T-cell (primary cell): ENCODE measurements around the gene TLX2. TPM values are rescaled to one million over a fixed set of nuclear protein-coding genes. Genes with fewer than 3 reads are reported as not detected.
A peak's percentile ranks its signal among the peaks of the same experiment; 100 is the strongest.

Experiments
- ATAC-seq, 4 experiments: fragments of 200-7000 bp in 3 of 4; fragments of 150-1000 bp in 1 of 4; cut with Tn5 transposase; replicated peaks in 1 of 4; 1 replicate in 3 of 4; 2 replicates in 1 of 4; pipeline ENCODE4 v1.10.0; 2021; ENCODE audit warnings: moderate library complexity in 3 of 4, mild to moderate bottlenecking in 2 of 4, moderate number of reproducible peaks in 1 of 4
- CTCF ChIA-PET, 2 donors: fragments of 300-600 bp; sonication (Branson Sonifier 250); formaldehyde crosslinking; loops; one replicate each; lab custom pipeline; 2022; ENCODE audit warnings: antibody characterized with exemption in 2 of 2; lab: Charles Lee
- POLR2A ChIA-PET, 2 donors: fragments of 300-600 bp; sonication (Branson Sonifier 250); formaldehyde crosslinking; loops; one replicate each; lab custom pipeline; 2022; ENCODE audit warnings: antibody characterized with exemption in 2 of 2; lab: Charles Lee
- DNase-seq, 35 experiments: peaks; one replicate each; pipeline versions ENCODE4 v3.0.0 to v3.0.0-alpha.2; 2013 to 2023
- H3K27ac ChIP-seq: one replicate; pipeline ENCODE4 v1.5.1; 2013; ENCODE audit warnings: low read length
- H3K27me3 ChIP-seq, 2 experiments: replicated peaks in 1 of 2; 1 replicate in 1 of 2; 2 replicates in 1 of 2; pipeline versions ENCODE4 v1.6.1 to v1.7.0; 2013; ENCODE audit warnings: low read length in 1 of 2, mixed read lengths in 1 of 2; ENCODE audit not compliant: control insufficient read depth in 2 of 2, insufficient read depth in 2 of 2; ENCODE audit errors: extremely low read depth in 1 of 2
- H3K36me3 ChIP-seq, 2 donors: 1 replicate in 1 of 2; 2 replicates in 1 of 2; pipeline versions ENCODE4 v1.6.1 to v1.7.0; 2013; ENCODE audit warnings: low read length in 1 of 2; ENCODE audit not compliant: control insufficient read depth in 2 of 2, insufficient read depth in 1 of 2; ENCODE audit errors: extremely low read depth in 1 of 2
- H3K4me1 ChIP-seq, 2 experiments: 1 replicate in 1 of 2; 2 replicates in 1 of 2; pipeline versions ENCODE4 v1.6.1 to v1.7.0; 2013; ENCODE audit warnings: low read length in 2 of 2, mixed read lengths in 1 of 2; ENCODE audit not compliant: insufficient read depth in 2 of 2, control insufficient read depth in 1 of 2; ENCODE audit errors: extremely low read depth in 1 of 2
- H3K4me3 ChIP-seq, 2 donors: 1 replicate in 1 of 2; 2 replicates in 1 of 2; pipeline versions ENCODE4 v1.5.1 to v1.7.0; 2013; ENCODE audit warnings: mild to moderate bottlenecking in 2 of 2, low read length in 1 of 2, moderate library complexity in 1 of 2; ENCODE audit not compliant: control insufficient read depth in 1 of 2; ENCODE audit errors: extremely low read depth in 1 of 2
- H3K9me3 ChIP-seq: 2 replicates; pipeline ENCODE4 v1.7.0; 2013
- H3K27ac Mint-ChIP-seq, 2 donors: one replicate each; pipeline ENCODE4 v1.8.0; 2020 to 2021; ENCODE audit warnings: mild to moderate bottlenecking in 2 of 2, mixed read lengths in 2 of 2
- H3K27me3 Mint-ChIP-seq, 2 donors: one replicate each; pipeline ENCODE4 v1.8.0; 2021 to 2022; ENCODE audit warnings: mixed read lengths in 2 of 2
- H3K36me3 Mint-ChIP-seq: one replicate; pipeline ENCODE4 v1.8.0; 2021; ENCODE audit warnings: mixed read lengths
- H3K4me1 Mint-ChIP-seq, 3 donors: one replicate each; pipeline ENCODE4 v1.8.0; 2020 to 2022; ENCODE audit warnings: mixed read lengths in 3 of 3, mild to moderate bottlenecking in 1 of 3
- H3K4me3 Mint-ChIP-seq, 3 donors: one replicate each; pipeline ENCODE4 v1.8.0; 2020 to 2022; ENCODE audit warnings: mild to moderate bottlenecking in 3 of 3, mixed read lengths in 3 of 3, moderate library complexity in 3 of 3
- H3K9me3 Mint-ChIP-seq, 3 donors: one replicate each; pipeline ENCODE4 v1.8.0; 2020 to 2022; ENCODE audit warnings: mixed read lengths in 3 of 3
- whole genome bisulfite sequencing: methylation state at CpG from one replicate; pipeline ENCODE4 v1.1.5; 2013; ENCODE audit warnings: missing lambda C conversion rate; ENCODE audit not compliant: insufficient coverage; 5-methylcytosine and 5-hydroxymethylcytosine counted together
- total RNA-seq, 35 experiments: library from RNA in 6 of 35; stranded (reverse) in 6 of 35; fragments of 120-200 nt in 1 of 35; gene quantifications; one replicate each; pipeline versions ENCODE4 v1.2.1 to v1.2.4 and lab custom pipeline; 2013 to 2026

The TLX2 gene
- total RNA-seq, 5 donors from 2014 or later (not counting 1 experiment from before 2014, with no cell fraction given): 0.28 to 0.46 TPM; not detected in 3

DNA sequence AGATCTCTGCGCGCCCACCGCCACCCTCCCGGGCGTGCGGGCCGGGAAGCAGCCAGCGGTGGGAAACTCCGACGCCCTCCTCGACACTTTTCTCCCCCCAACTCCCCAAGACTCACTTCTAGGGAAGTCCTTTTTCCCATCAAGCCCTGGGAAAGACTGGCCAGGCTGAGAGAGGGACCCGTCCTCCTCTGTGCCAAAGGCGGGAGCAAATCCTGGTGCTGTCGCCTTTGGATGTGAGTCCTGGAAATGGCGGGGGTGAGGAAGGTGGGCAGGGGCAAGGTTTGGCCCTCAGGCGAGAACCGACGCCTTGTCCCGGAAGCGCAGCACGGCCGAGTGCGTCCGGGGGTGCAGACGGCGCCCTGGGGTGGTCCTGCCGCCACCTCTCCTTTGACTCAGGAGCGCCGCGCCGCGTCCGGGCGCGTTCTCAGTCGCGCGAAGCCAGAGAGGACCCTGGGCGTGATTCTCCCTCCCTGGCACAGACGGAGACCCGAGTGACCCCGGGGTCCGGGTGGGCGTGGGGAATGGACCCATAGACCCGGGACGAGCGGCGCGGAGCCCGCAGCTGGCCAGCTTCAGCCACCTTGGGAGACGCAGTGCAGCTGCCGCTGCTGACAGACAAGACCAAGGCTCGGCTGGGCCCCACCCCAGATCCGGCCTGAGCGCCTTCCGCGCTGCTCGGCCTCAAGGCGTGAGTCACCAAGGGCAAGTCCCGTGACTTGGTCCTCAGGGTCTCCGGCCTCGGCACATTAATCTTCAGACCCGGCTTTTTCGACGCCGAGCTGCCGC is 11.3 kb upstream of the TLX2 start:
- Mint-ChIP-seq H3K27me3 (peaks cover 55 to 77% of the 10 kb centered on the region in 2 donors), H3K4me3 (peak overlapping the region; percentile 67 to 70 (median 68)), H3K27ac (peak overlapping the region; percentile 34 to 52), H3K4me1 (peaks cover 51 to 74% (median 65%) of the 10 kb centered on the region in 3 donors), H3K36me3 (peaks cover 29% of the 10 kb centered on the region), H3K9me3 (no peaks in the 10 kb centered on the region)
- ChIA-PET CTCF (no interaction called here), POLR2A (interaction anchor here in 1 of 2 donors (0.5 kb wide), 1 partner anchor 337 kb away, joined by 7 read pairs; no protein-coding TSS in a partner anchor)
- H3K27ac ChIP-seq: no peak overlapping the region
- H3K4me1 ChIP-seq: peaks cover 13 to 68% of the 10 kb centered on the region in 2 experiments
- H3K9me3 ChIP-seq: no peaks in the 10 kb centered on the region
- DNase-seq: peak in 5 of 35 experiments; percentile 15 to 47 (median 39)
- peak overlapping the region; percentile 45 to 67 for H3K4me3 ChIP-seq
- ATAC-seq: peak in 2 of 4 experiments; percentile 17 to 22
- H3K27me3 ChIP-seq: peaks cover 21 to 88% of the 10 kb centered on the region in 2 experiments
- peaks cover 9 to 15% of the 10 kb centered on the region in 2 donors for H3K36me3 ChIP-seq
- 2% methylated on average over 63 of the region's 67 CpGs for WGBS

DNA sequence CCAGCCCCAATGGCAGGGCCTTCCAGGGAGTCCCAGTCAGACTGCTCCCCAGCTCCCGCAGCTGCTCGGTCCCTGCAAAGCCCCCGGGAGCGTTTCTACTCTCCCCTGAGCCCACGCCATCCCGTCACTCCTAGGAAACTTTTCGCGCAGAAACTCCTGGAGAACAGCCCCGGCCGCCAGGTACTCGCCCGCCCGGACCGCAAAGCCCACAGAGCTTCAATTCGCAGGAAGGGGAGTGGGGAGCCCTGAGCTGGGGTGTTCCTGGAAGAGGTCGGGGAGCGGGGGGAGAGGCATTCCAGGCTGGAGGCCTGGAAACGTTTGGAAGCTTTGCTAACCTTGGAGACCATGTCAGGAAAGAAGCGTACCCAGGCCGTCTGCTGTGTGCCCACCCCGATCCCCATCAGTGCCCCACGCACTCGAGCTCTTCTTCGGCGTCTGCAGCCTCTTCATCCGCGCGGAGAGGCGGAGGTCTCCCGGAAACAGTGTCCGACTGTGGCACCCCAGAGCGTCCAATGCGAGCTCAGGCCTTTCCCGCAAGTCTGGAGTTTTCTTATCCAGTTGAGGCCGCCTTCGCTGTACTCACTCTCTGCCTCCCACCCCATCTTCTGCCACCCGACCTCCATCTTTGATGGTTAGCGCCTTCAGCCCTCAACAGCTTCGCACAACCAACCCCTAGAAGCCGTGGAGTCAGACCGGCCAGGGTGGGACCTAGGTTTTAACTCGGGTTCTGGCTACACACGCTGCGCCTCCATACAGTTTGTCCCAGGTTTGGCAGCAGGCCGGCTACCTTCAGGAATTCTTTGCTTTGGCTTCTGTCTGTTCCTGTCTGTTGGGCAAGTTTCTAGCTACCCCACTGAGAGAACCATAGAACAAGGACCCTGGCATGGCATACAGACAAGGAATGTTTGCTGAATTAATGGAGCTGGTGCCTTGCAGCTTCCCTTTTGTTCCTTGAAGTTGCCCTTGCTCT is 10.5 kb upstream of the TLX2 start:
- peak overlapping the region; percentile 67 to 70 (median 68) for H3K4me3 Mint-ChIP-seq
- ATAC-seq (no peak), DNase-seq (no peak)
- peaks cover 21 to 79% of the 10 kb centered on the region in 2 experiments for H3K27me3 ChIP-seq
- H3K4me3 ChIP-seq: peak overlapping the region; percentile 45 to 67
- no peak overlapping the region for H3K27ac ChIP-seq
- peaks cover 47 to 68% of the 10 kb centered on the region in 2 donors for H3K27me3 Mint-ChIP-seq
- ChIA-PET POLR2A (interaction anchor here in 1 of 2 donors (0.5 kb wide), 2 partner anchors 30 to 336 kb away, joined by 7 to 8 read pairs; no protein-coding TSS in a partner anchor), CTCF (interaction anchor here (0.5 to 1.2 kb wide), 2 partner anchors 28 to 45 kb away, joined by 3 to 4 read pairs; partner anchors contain the start of gene WBP1 (in 1 of the 2))
- peak overlapping the region; percentile 34 to 52 for H3K27ac Mint-ChIP-seq
- no peaks in the 10 kb centered on the region for H3K9me3 Mint-ChIP-seq
- peaks cover 9 to 15% of the 10 kb centered on the region in 2 donors for H3K36me3 ChIP-seq
- 84% methylated on average over 30 of the region's 45 CpGs for WGBS
- peaks cover 29% of the 10 kb centered on the region for H3K36me3 Mint-ChIP-seq
- no peaks in the 10 kb centered on the region for H3K9me3 ChIP-seq
- peaks cover 11 to 66% of the 10 kb centered on the region in 2 experiments for H3K4me1 ChIP-seq
- H3K4me1 Mint-ChIP-seq: peaks cover 51 to 75% (median 63%) of the 10 kb centered on the region in 3 donors

DNA sequence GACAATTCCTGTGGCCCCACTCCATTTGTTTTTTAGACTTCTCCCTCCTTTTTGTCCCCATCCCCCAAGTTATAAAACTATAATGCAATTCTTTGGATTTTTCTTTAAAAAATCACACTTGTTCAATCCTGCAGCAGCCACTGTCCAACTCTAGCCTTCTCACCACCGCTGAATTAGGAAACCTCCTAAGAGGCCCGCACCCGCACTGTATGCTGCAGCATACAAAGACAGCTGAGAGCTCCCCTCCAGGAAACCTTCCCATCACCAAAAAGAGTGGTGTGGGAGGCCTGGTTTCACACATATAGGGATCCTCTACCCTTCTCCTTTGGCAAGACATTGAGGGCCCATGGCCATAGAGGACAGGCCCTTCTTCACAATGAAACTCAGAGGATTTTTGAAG is 9.7 kb upstream of the TLX2 start:
- POLR2A ChIA-PET: no interaction called here

DNA sequence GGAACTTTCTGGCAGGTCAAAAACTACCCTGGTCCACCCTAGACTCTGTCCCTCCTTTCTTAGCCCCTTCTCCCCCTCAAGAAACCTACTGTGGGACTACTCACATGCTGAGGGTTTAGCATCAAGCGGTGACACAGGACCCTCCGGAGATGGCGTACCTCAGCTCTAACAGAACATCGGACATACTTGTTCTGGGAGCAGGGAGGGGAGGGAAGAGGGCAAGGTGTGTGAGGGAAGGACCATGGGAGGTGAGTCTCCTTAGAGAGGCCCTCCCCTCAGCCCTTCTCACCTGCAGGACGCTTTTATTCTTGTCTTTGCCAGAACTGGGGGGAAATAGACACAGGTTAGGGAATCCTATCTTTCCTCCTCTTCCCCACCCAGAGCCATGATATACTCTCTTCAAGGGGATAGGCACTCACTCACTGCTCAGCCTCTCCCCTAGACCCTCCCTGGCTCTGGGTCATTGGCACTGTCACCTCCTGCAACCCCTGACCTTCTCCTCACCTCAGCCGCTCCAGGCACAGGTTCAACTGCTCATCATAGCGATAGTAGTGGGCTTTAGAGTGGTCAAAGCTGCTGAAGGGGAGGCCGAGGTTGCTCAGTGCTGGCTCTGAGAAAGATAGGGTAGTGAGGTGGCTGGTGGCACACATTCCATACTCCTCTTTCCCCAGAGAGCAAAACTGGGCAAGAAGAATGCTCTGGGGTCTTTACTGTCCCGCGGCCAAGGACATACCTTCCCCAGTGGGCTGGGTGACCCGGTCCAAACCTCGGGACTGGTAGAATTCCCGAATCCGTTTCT is 8.6 kb upstream of the TLX2 start:
- Mint-ChIP-seq H3K4me3 (peak overlapping the region in 1 of 3 donors; percentile 94), H3K27me3 (peaks cover 38 to 53% of the 10 kb centered on the region in 2 donors), H3K27ac (no peak overlapping the region), H3K36me3 (peaks cover 29% of the 10 kb centered on the region), H3K9me3 (no peaks in the 10 kb centered on the region), H3K4me1 (peaks cover 47 to 64% (median 54%) of the 10 kb centered on the region in 3 donors)
- ATAC-seq (no peak), DNase-seq (no peak)
- H3K9me3 ChIP-seq: no peaks in the 10 kb centered on the region
- WGBS: no CpG with 5 or more reads among the region's 14 CpGs
- H3K4me3 ChIP-seq: no peak overlapping the region
- POLR2A ChIA-PET: no interaction called here
- CTCF ChIA-PET: no interaction called here
- peaks cover 11 to 53% of the 10 kb centered on the region in 2 experiments for H3K4me1 ChIP-seq
- no peak overlapping the region for H3K27ac ChIP-seq
- H3K36me3 ChIP-seq: peaks cover 9 to 15% of the 10 kb centered on the region in 2 donors
- H3K27me3 ChIP-seq: peaks cover 20 to 64% of the 10 kb centered on the region in 2 experiments

More for the DNA sequence above, 9.7 kb upstream of the TLX2 start:
- H3K27ac Mint-ChIP-seq: no peak overlapping the region
- peaks cover 11 to 58% of the 10 kb centered on the region in 2 experiments for H3K4me1 ChIP-seq
- peak overlapping the region; percentile 5 to 67 (median 49) for H3K4me3 Mint-ChIP-seq
- H3K4me1 Mint-ChIP-seq: peaks cover 47 to 71% (median 58%) of the 10 kb centered on the region in 3 donors
- DNase-seq (no peak), ATAC-seq (no peak)
- CTCF ChIA-PET: interaction anchor here in 1 of 2 donors (0.5 to 1.2 kb wide), 2 partner anchors 21 to 27 kb away, joined by 3 to 4 read pairs; no protein-coding TSS in a partner anchor
- H3K27me3 Mint-ChIP-seq: peaks cover 42 to 63% of the 10 kb centered on the region in 2 donors
- H3K27ac ChIP-seq: no peak overlapping the region
- no peaks in the 10 kb centered on the region for H3K9me3 ChIP-seq
- no peaks in the 10 kb centered on the region for H3K9me3 Mint-ChIP-seq
- peaks cover 29% of the 10 kb centered on the region for H3K36me3 Mint-ChIP-seq
- H3K27me3 ChIP-seq: peaks cover 21 to 71% of the 10 kb centered on the region in 2 experiments
- H3K36me3 ChIP-seq: peaks cover 9 to 15% of the 10 kb centered on the region in 2 donors
- no peak overlapping the region for H3K4me3 ChIP-seq
- no CpG with 5 or more reads among the region's 3 CpGs for WGBS

DNA sequence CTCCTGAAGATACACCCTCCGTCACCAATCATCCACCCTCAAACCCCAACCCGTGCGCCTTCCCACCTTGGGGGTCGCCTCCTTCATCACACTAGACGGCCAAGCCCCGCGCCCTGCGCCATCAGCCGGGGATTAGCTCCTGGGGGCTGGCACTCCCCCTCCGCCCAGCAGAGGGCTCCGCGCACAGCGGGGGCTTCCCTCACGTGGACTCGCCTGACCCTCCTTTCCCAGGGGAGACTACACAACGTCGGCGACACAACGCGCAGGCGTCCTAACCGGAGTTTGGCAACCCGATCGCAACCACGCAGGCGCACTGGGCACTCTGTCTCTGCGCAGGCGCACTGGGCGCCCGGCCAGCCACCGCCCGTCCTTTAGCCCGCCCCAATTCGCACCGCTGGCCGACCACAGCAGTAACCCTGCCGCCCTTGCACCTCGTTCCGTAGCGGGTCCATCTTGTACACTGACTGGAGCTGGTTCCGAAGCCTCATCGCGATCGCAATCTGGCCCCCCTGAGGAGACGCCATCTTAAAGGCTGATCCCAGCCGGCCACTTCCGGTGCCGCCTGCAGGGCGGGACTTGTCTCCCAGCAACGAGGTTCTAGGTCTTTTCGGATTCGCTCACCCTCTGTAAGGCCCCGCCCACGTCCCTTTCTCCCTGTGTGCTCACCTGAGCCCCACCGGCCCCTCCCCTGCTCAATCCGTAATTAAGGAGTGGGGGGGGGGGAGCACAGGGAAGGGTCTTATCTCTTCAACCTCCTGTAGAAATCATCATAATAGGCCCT is 6.9 kb upstream of the TLX2 start, which contains the start of gene PCGF1:
TSS of gene PCGF1 (minus strand) at position 551 of the 781 bp plus-strand sequence. CDS start at position 524, 27 bp downstream.
- H3K27ac Mint-ChIP-seq: peak within 1 kb of the TSS; percentile 100
- peak within 1 kb of the TSS; percentile 94 to 100 (median 95) for H3K4me3 Mint-ChIP-seq
- under 1% methylated on average over 49 of the region's 56 CpGs for WGBS
- ATAC-seq (peak; percentile 93 to 95 (median 94)), DNase-seq (peak; percentile 92 to 100 (median 98))
- POLR2A ChIA-PET: interaction anchor here in 1 of 2 donors (0.6 kb wide), 1 partner anchor 307 kb away, joined by 4 read pairs; no protein-coding TSS in a partner anchor
- peaks cover 41 to 57% (median 51%) of the 10 kb centered on the region in 3 donors for H3K4me1 Mint-ChIP-seq
- H3K4me3 ChIP-seq: peak within 1 kb of the TSS; percentile 95 to 99
- H3K9me3 ChIP-seq: no peaks in the 10 kb centered on the region
- H3K36me3 ChIP-seq: peaks cover 9 to 15% of the 10 kb centered on the region in 2 donors
- peaks cover 29% of the 10 kb centered on the region for H3K36me3 Mint-ChIP-seq
- H3K4me1 ChIP-seq: peaks cover 11 to 47% of the 10 kb centered on the region in 2 experiments
- CTCF ChIA-PET: interaction anchor here (0.6 to 1.4 kb wide), 4 partner anchors 23 to 481 kb away, joined by 3 to 7 read pairs (median 6); partner anchors contain the start of genes CCDC142 (in 1 of the 2) and TTC31 (in 1 of the 2)
- no peaks in the 10 kb centered on the region for H3K9me3 Mint-ChIP-seq
- peaks cover 30 to 47% of the 10 kb centered on the region in 2 donors for H3K27me3 Mint-ChIP-seq
- H3K27ac ChIP-seq: peak within 1 kb of the TSS; percentile 95
- H3K27me3 ChIP-seq: peaks cover 14 to 62% of the 10 kb centered on the region in 2 experiments
